GM10847 (cell line): ENCODE data around the gene DNAJB6.

Source experiments
- POLR2A ChIP-seq: IDR thresholded peaks from 2 replicates; pipeline ENCODE4 v1.6.1; 2011; ENCODE audit not compliant: insufficient read length; ENCODE audit errors: extremely low read depth

The DNAJB6 gene

GRCh38 chr7:157430721-157431120 is 93.9 kb downstream of the DNAJB6 start:
- no peak for TF ChIP-seq POLR2A

- no peak for TF ChIP-seq POLR2A
Observed at GRCh38 chr7:157431173-157431950, 94.6 kb downstream of the DNAJB6 start.

GRCh38 chr7:157431951-157432540 is 95.2 kb downstream of the DNAJB6 start:
- no peak for TF ChIP-seq POLR2A

- TF ChIP-seq POLR2A: no peak
Observed at GRCh38 chr7:157432541-157432956, 95.7 kb downstream of the DNAJB6 start.

GRCh38 chr7:157432957-157433576 is 96.3 kb downstream of the DNAJB6 start:
- TF ChIP-seq POLR2A: no peak

- TF ChIP-seq POLR2A: no peak
Observed at GRCh38 chr7:157433628-157434027, 96.8 kb downstream of the DNAJB6 start.

GRCh38 chr7:157434231-157434630 is 97.4 kb downstream of the DNAJB6 start:
- TF ChIP-seq POLR2A: no peak

GRCh38 chr7:157434701-157435100 is 97.9 kb downstream of the DNAJB6 start:
- no peak for TF ChIP-seq POLR2A

GRCh38 chr7:157436076-157436475 is 99.3 kb downstream of the DNAJB6 start:
- TF ChIP-seq POLR2A: no peak

- no peak for TF ChIP-seq POLR2A
Observed at GRCh38 chr7:157436763-157437480, 100.1 kb downstream of the DNAJB6 start.

GRCh38 chr7:157437519-157438061 is 100.8 kb downstream of the DNAJB6 start:
- no peak for TF ChIP-seq POLR2A

GRCh38 chr7:157438121-157439025 is 101.6 kb downstream of the DNAJB6 start:
- no peak for TF ChIP-seq POLR2A

GRCh38 chr7:157439149-157439548 is 102.3 kb downstream of the DNAJB6 start:
- no peak for TF ChIP-seq POLR2A

DNA sequence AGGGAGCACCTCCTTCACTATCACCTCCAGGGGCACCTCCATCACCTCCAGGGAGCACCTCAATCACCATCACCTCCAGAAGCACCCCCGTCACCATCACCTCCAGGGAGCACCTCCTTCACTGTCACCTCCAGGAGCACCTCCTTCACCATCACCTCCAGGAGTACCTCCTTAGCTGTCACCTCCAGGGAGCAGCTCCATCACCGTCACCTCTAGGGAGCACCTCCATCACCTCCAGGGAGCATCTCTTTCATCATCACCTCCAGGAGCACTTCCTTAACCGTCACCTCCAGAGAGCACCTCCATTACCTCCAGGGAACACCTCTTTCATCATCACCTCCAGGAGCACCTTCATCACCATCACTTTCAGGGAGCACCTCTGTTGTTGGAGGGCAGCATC is 103.0 kb downstream of the DNAJB6 start:
- no peak for TF ChIP-seq POLR2A
